Cerebellar cortex (tissue), 1 donor: ENCODE measurements around the gene FGF2.
A peak's percentile ranks its signal among the peaks of the same experiment; 100 is the strongest.
"Not testable (repeated sequence)": the region's sequence is repeated elsewhere in the genome, so short reads cannot be mapped to it uniquely, and the experiment has no call there.

Experiments
- DNase-seq: peaks from one replicate; pipeline ENCODE4 v3.0.0-alpha.2; 2015; ENCODE audit warnings: low spot score

The FGF2 gene

DNA sequence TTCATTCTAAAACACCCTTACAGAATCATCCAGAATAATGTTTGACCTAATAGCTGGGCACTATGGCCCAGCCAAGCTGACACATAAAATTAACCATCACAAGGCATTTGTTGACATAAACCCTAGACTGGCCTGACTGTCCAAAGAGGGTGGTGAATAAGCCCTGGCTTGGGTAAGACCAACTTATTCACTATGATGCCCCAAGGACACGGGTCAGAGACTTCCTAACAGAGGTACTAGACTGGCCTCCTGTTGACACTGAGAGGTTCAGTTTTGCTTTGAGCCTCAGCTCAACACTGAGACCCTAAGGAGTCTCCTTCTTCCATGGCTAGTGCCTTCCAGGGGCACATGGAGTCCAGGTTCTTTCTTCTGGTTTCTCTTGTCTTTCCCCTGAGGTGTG lies 21.3 kb downstream of the FGF2 start:
- no peak for DNase-seq

DNA sequence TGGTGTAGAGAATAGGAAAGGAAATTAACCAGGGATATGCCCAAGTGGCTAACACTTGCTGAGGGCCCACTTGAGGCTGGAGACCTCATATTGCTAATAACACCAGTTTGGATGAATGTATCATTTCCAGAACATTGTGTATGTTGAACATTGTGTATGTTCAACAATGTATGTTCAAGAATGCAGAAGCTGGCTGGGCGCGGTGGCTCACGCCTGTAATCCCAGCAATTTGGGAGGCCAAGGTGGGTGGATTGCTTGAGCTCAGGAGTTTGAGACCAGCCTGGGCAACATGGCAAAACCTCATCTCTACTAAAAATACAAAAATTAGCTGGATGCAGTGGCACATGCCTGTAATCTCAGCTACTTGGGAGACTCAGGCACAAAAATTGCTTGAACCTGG lies 23.2 kb downstream of the FGF2 start:
- DNase-seq, result not testable (repeated sequence)

DNA sequence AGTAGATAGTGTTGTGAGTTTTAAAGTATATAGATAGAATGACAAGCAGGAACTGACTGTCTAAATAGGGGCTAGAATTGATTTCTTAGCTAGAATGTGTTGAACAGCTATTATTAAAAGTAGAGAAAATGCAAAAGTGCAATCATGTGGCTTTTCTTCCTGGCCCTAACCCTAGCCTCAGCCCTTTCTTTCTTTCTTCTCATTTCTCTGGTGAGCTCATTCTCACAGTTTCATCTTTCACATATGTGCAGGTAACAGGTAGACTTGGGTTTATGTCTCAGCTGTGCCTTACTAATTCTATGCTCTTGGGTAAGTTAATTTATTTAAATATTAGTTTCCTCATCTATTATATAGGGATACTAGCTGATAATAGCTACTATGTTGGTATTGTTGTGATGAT lies 24.9 kb downstream of the FGF2 start:
- no peak for DNase-seq

DNA sequence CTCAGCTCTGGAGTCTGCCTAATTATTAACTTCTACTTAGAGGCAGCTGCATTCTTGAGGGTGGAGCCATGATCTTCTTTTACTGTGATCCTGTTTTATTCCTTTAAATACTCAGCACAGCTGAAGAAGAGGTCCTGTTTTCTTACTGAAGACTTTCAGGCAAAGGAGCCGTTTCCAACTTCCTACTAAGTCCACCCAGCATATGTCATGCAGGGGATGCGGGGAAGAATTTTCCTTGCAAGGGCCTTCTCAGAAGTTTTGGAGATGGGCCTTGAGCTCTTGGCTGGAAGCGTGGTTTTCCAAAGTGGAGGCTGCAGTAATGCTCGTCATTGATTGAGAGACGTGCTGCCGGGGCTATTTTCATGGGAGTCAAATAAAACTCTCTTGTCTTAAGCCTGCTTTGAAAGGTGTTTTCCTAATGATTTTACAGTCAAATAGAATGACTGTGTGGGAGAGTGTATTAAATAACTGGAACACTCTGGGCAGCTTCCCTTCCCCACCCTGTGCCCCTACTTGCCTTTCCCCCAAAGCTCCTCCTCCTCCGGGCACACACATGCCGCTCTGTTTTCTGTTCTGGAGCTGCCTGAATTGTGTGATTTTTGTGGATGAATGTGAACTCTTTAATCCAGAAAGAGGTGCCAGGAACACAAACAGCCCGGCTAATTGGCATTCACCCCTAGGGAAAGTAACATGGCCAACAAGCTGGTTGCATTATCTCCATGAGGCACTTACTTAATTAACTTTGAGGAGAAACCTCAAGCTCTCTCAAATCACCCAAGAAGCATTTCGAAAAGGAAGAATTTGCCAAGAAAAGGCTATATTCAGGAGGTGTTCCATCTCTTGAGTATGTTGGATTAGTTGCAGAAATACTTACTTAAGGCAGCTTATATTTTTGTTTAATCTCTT lies 28.1 kb downstream of the FGF2 start:
- peak; percentile 36 for DNase-seq

DNA sequence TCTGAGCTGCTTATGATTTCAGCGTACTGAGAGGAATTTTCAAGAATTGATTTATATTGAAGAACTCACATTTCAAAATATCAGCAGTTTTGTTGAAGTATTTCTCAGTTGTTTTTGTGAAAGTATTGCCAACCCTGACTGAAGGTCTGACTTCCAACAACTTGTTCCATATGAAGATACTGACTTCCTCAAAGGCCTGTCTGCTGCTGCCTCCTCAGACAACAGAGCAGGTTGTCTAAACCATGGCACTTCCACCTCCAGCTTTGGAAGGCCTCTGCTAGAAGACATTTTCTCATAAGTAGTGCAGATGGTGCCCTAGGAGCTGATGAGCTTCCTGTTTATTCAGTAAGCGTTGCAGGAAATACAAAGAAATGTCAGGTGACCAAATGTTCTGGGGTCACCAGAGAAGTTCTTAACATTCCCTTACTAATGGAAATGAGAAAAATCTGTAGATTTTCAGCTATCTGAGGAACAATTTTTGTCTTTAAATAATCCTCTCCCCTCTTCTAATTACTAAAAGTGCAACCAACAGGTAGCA lies 28.8 kb downstream of the FGF2 start:
- peak; percentile 8 for DNase-seq

DNA sequence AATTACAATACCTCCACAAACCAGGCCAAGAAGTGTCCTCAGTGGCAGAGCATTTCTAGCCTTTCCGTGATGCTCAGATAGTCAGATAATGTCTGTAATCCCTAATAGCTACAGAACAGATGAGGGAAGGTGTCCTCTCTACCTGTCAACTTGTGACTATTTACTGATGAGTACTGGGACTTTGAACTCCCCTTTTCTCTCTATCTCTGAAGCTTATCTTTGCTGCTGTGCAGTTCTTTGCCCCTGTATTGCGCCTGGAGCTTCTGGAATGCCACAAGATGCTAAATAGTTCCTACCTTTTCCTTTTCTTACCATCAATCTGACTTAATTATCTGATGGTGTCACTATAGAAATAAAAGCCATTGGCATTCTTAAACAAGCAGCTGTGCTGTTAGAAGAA lies 30.5 kb downstream of the FGF2 start:
- DNase-seq, result no peak

DNA sequence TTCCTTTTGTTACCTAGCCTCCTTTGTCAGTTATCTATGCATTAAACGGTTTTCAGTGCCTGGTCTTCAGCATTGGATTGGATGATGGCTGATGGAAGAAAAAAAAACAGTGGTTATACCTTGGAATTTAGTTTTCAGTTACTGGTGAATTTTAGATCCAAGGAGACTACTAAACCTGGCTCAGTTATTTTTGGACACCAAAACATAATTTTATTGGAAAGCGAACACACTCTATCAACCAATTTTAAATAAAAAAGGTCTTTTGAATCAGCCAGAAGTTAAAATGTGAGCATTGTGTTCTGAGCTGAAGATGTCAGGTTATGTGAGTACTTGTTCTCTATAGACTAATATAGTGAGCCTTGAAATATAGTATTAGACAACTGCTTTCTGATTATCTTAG lies 32.1 kb downstream of the FGF2 start:
- DNase-seq, result no peak

DNA sequence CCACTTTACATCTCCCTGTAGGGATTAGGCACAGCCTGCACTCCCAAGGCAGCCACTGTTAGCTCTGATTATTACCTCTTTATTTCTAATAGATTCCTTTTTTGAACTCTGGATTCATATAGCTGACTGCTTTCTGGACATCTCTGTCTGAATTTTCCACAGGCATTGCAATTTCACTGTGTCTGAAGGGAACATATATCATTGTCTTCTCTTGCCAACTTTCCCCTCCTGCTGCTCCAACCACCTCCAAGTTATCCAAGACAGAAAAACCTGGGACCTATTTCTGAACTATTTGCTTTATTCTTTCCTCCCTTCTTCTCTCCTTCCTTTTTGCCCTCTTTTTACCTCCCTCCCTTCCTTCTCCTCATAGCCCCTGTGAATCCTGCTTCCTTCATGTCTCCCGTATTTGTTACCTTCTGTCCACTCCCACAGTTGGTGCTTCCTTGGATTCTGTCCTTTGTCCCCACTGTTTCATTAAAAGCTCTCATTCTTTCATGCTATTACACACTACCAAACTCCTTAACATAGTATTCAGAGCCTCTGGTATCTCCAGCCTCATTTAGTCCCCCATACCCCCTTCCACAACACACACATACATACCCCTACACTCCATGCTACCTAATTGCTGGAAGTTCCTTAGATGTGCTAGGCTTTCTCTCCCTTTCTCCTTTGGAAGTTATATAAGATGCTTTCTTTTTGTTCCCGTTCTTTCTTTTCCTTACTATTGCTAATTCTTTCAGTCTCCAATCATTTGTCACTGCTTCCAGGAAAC lies 34.7 kb downstream of the FGF2 start:
- no peak for DNase-seq

DNA sequence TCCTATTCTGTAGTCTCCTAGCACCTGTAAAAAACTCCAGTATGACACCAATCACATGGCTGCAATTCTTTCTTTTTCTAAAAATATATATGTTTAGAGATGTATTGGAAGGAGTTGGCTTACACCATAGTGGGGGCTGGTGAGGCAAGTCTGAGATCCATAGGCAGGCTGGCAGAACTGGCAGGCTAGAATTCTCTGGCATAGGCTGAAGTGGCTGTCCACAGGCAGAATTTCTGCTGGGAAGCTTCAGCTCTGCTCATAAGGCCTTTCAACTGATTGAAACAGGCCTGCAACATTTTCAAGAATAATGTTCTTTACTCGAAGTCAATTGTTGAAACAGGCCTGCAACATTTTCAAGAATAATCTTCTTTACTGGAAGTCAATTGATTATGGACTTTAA lies 37.0 kb downstream of the FGF2 start:
- no peak for DNase-seq

DNA sequence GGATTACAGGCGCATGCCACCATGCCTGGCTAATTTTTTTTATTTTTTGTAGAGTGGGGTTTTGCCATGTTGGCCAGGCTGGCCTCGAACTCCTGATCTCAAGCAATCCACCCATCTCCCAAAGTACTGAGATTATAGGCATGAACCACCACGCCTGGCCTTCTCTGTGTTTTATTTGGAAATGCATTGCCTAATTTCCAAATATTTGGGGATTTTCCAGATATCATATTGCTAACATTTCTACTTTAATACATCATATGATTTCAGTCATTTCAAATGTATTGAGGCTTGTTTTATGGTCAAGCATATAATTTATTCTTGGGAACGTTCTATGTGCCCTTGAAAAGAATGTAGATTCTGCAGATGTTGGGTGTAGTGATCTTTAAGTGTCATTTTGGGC lies 38.8 kb downstream of the FGF2 start:
- DNase-seq, result no peak

DNA sequence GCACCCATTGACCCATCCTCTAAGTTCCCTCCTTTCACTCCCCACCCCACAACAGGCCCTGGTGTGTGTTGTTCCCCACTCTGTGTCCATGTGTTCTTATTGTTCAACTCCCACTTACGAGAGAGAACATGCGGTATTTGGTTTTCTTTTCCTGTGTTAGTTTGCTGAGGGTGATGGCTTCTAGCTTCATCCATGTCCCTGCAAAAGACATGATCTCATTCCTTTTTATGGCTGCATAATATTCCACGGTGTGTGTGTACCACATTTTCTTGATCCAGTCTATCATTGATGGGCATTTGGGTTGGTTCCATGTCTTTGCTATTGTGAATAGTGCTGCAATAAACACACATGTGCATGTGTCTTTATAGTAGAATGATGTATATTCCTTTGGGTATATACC lies 41.6 kb downstream of the FGF2 start:
- not testable (repeated sequence) for DNase-seq

DNA sequence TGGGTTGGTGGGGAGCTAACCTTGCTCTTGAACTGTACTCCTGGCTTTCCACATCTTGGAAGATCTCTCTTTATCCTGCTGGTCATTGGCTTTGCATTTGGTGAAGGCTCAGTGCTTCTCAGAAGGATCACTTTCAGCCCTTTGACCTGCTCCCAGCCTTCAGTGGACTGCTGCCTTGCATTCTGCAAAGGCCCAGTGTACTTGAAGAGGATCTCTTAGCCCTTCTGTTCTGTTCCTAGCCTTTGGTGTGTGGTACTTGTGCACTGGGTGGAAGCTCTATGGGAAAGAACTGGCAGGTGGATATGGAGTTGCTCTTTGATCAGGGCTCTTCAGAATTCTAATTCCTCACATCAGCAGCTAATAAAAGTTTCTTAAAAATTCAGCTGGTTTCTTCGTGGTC lies 46.5 kb downstream of the FGF2 start:
- no peak for DNase-seq

DNA sequence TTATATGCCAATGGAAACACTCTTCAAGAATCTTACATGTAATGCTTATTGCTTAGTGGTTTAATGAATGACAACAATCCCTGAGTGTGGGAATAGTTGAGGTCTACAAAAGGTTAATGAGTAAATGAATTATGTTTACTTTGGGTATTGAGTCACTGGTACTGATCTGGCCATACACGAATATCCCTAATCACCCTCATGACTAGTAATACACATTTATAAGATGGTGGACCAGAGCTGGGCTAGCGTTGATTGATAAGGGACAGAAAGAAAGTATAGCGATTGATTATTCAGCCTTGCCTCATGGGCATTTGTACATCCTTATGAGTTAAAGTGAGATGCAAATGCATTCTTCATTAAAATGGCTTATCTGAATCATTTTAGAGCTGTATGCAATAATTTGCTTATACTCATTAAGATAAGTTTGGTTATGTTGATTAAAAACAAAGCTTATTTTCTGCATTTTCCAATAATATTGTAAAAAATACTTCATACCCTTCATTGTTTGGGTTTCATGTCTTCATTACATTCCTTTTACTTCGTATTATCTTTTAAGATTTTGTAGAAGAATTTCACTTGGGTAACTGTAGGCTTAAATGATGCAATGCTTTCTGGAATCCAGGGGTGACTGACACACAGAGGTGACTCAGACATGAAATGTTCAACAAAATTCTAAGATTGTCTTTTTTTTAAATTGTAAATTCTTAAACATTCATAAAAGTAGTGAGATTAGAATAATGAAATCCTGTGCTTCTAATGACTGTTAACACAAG lies 47.4 kb downstream of the FGF2 start:
- DNase-seq, result no peak

DNA sequence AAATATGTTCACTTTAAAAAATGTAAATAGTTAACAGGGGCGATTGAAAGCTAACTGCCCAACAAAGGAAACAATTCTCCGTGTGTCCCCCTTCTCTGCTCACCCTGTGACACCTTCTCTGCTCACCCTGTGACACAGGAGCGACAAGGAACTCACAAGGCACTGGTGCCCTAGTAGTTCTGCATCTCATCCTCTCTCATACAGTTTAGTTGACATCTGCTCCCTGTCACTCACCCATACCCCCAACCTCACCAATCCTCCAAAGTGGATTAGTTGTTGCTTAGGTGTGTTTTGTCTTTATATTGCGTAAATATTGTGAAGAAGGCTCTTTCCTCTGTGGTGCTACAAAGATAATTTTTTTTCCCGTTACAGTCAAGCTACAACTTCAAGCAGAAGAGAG lies 49.3 kb downstream of the FGF2 start:
- DNase-seq, result no peak

DNA sequence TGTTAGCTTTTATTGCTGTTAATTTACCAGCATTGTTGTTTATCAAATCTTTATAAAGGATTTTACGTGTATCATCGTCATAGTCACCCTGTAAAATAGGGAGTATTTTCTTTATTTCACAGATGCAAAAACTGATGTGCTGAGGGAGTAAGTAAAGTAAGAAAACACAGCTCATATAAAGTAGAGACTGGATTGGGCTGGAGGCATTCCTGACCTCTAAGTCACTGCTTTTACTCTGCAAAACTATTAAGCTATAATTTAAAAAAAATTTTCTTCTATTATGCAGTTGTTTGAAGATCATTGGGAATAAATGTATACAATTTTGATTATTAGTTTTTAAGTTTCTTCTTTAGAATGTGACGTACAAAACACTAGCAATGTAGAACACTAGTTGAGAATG lies 49.8 kb downstream of the FGF2 start:
- no peak for DNase-seq

DNA sequence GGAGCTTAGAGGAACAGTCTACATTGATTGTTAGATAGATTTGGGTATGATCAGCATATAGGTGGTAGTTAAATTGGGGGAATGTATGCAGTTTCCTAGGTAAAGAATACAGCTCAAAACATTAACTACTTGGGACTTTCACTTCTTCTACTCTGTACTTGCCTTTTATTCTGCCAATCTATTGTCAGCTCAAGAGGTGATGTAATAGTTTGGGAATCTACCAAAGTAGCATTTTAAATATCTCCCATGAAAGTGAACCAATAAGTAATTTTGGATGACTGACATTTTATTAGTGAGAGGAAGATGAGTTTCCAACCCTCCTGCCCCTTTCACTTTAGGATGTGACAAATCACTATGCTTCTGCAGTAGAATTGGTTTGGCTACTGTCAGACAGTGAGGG lies 52.4 kb downstream of the FGF2 start:
- no peak for DNase-seq

DNA sequence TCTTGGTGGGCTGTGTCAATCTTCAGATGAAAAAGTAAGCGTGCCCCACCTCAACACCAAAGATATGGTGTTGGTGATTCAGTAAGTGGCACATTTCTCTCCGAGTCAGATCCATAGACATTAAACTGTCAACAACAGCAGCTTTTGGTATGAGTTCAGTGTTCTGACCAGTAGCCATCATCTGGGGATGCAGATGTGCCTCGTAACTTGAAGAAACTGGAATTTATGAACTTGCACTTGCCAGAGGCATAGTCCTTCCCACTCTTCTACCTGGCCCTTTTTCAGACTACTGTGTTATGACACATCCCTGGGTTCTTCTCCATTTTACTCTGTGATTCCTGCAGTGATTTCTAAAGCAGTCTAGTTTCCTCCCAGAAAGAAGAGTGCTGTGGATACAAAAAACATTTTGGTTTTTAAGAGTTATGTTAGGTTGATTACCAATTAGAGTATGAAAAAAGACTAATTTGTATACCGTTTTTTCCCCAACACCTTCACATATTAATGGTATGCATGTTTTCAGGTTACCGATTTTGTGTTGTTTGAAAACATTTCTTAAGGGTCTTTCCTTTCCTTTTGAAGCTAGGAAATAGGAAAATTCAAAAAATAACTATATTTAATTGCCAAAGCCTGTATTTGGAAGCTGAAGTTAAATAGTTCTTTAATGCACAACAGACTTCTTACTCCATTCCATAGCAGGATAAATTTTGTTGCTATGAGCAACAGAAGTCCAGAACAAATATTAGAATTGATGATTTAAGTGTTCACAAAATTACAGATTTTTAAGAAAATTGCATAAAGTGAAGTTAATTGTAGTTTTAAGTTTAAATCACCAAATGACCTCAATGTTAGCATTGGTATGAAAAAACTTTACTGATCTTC lies 56.5 kb downstream of the FGF2 start:
- no peak for DNase-seq

DNA sequence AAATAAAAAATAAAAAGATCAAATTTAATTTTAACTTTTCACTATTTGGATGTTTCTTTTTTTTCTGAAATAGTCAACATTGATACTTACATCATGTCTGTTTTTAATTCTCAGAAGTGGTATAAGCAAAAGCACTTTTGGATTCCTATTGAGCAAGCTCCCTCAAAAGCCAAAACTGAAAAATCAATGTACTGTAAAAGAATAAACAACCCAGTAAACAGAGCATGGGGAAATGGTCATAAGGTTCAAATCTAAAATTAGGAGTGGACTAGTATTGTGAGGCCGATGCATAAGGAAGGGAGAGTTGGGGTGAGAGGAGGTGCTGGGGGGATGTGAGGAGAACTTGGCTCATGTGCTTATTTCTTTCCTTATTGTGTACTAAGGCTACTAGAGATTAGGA lies 57.9 kb downstream of the FGF2 start:
- no peak for DNase-seq

DNA sequence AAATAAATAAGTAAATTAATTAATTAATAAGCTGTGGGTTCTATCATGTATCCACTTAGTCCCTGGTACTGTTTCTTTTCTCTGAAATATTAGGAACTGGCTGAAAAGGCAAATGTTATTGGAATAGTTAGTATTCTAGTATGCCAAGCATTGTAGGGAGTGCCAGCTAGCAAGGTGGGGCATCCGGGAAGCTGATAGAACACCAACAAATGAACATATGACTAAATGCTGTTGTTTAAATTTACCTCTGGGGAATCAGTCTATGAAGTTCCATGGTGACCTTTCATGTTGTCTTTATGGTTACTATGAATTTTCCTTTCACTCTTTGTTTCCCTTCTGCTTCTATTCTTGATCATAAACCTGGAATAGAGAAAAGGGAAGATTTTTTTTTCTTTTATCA lies 63.1 kb downstream of the FGF2 start:
- DNase-seq, result no peak

DNA sequence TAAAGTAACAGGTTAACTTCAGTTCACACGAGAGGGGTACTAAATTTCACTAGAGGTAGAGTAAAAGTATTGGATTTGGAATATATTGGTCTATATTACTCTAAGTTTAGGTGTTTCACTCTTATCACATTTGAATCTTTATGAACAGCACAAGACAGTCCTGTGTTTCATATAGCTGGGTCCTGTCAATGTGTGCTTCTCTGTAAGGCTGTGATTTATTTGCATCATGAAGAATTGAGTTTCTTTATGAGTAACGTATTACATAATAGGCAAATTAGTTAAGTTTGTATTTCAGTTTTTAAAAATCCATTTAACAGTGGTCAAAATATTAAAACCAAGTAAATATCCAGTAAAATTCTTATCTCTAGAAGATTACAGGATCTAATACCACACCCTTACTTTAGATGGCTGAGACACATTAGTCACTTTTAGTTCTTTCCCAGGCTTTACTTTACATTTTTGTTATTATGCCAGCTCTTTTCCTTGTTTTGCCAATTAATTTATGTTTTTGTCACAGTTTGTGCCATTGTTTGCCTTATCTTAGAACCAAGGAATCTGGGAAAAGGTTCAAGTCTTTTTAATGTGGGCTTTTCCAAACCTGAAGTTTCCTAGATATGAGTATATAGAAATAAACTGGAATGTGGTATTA lies 63.6 kb downstream of the FGF2 start:
- DNase-seq, result no peak

DNA sequence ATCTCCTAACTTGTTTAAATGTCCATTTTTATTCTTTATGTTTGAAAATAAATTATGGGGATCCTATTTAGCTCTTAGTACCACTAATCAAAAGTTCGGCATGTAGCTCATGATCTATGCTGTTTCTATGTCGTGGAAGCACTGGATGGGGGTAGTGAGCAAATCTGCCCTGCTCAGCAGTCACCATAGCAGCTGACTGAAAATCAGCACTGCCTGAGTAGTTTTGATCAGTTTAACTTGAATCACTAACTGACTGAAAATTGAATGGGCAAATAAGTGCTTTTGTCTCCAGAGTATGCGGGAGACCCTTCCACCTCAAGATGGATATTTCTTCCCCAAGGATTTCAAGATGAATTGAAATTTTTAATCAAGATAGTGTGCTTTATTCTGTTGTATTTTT lies 68.2 kb downstream of the FGF2 start:
- DNase-seq, result no peak
